Measurements from ENCODE around the gene WDR33. TPM values are rescaled to one million over a fixed set of nuclear protein-coding genes. Genes with fewer than 3 reads are reported as not detected.

WDR33 gene
- total and polyA plus RNA-seq, 2 of the 13 experiments (the other 11 are each of a cell fraction or from before 2014, with no cell fraction given), result 54.9 to 78.2 TPM

GRCh38 chr2:127735044-127735443 lies 75.9 kb downstream of the WDR33 start (continued):
- TF ChIP-seq RERE (CRISPR knock-in tag; IDR thresholded peaks at IDR 0.05; ENCODE audit: low read depth) (no peak), SOX5 (CRISPR knock-in tag; IDR thresholded peaks at IDR 0.05; ENCODE audit: borderline replicate concordance) (no peak), ZNF263 (CRISPR knock-in tag; IDR thresholded peaks at IDR 0.05) (peak; percentile 15; the same call in 1 of the 2 replicates), KDM5A (IDR thresholded peaks at IDR 0.05; ENCODE audit: borderline replicate concordance, low read length) (0 out of 2 replicates have a peak, but pooled peaks have one; percentile 2), ZNF841 (CRISPR knock-in tag; IDR thresholded peaks at IDR 0.05; ENCODE audit: borderline replicate concordance) (no peak)

DNA sequence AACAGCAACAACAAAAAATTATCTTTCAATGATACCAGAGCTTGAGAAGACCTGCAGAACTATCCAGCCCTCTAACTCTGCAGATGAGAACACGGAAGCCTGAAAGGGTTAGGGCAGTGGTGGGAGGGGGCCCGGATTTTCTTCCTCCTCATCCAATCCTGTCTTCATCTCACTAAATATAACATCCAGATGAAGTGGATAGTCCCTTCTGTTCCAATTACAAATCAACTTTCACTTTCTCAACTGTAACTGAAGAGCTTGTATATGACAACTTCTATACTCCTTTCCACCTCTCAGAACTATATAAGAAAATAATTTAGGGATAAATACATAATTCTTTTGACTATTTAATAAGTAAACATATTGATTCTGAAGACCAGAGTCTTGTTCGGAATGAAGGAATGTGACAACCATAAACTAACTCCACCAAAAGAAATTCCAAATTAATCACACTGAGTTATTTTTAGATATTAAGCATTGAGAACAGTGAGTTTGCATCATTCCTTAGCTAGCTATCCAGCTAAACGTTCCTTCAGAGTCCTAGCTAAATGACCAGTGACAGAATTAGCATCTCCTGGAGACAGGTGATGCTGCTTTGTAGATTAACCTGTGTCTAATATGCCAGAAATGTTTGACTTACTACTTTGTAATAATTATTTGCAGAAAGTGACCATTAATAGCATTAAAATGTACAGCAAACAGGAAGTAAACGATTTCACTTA lies 77.0 kb downstream of the WDR33 start:
- FAIRE-seq, result no peak

More for the DNA sequence above, 77.0 kb downstream of the WDR33 start:
- TF ChIP-seq CENPBD1 (CRISPR knock-in tag; IDR thresholded peaks at IDR 0.05; ENCODE audit: borderline replicate concordance, low read depth), result no peak
- TF ChIP-seq RFX5 (IDR thresholded peaks at IDR 0.05; ENCODE audit: low read depth, low read length), result peak; percentile 49; the same call in 1 of the 2 replicates
- TF ChIP-seq ZFY (CRISPR knock-in tag; IDR thresholded peaks at IDR 0.05), result no peak
- Histone ChIP-seq H3K27me3 (ENCODE audit: control insufficient read depth in 1 of 2, insufficient read depth in 2 of 2, low read length in 2 of 2) (no peaks in the 10 kb centered on the region), H4K20me1 (ENCODE audit: insufficient read depth, low read length) (no peaks in the 10 kb centered on the region), H3K4me2 (ENCODE audit: low read depth, low read length) (no peak overlapping the region), H3K4me1 (ENCODE audit: insufficient read depth, low read length) (peaks cover 47% of the 10 kb centered on the region), H3K79me2 (ENCODE audit: insufficient read depth, low read length) (no peaks in the 10 kb centered on the region), H3K9me3 (ENCODE audit: low read length) (no peaks in the 10 kb centered on the region), H2AFZ (ENCODE audit: low read length) (no peak overlapping the region), H3K36me3 (replicated peaks in 1 of 2; ENCODE audit: control insufficient read depth in 1 of 2, insufficient read depth in 2 of 2, low read length in 2 of 2) (peaks cover 0 to 4% of the 10 kb centered on the region in 2 experiments; a peak in 2 of 5 replicates), H3K27ac (ENCODE audit: extremely low read length, insufficient read depth, low read length) (no peak overlapping the region), H3K4me3 (replicated peaks in 1 of 3; ENCODE audit: insufficient read depth in 1 of 3, low read depth in 2 of 3, low read length in 3 of 3) (no peak overlapping the region), H3K9ac (ENCODE audit: insufficient read depth, low read depth, low read length) (no peak overlapping the region)
- WGBS (ENCODE audit: low lambda C conversion rate), result 93% methylated on average over 5 of the region's 5 CpGs
- in situ Hi-C loops (cut with HindIII; ENCODE audit: extremely low pct_ligation_motif_present, low pct_unique_long_range_greater_than_20kb), result no loop called here
- ChIA-PET CTCF (ENCODE audit: low intra/inter-chr PET ratio, low total read pairs) (no interaction called here), POLR2A (no interaction called here)
- no peak for ATAC-seq
- intact Hi-C loops (cut with micrococcal nuclease; ENCODE audit: unreplicated experiment), result no loop called here
- BruUV-seq (replicated peaks), result no TSS peak
- DNase-seq (ENCODE audit: low spot score), result no peak
